HG03108 (cell line): ENCODE data around the gene OR2T3.
"Not testable (repeated sequence)": the region's sequence is repeated elsewhere in the genome, so short reads cannot be mapped to it uniquely, and the experiment has no call there.

Source experiments
- ATAC-seq: cut with Tn5 transposase; IDR thresholded peaks from one replicate; pipeline ENCODE4 v1.9.1; 2021; ENCODE audit warnings: moderate library complexity; ENCODE audit not compliant: unreplicated experiment

The OR2T3 gene

GRCh38 chr1:248473051-248473450 lies at the start of gene OR2T3:
TSS of gene OR2T3 (plus strand) at chr1:248473351. CDS start at chr1:248473351, 0 bp downstream.
- ATAC-seq = not testable (repeated sequence)

GRCh38 chr1:248427526-248428191 lies 45.5 kb upstream of the OR2T3 start:
- peak; percentile 26 for ATAC-seq

GRCh38 chr1:248428192-248428533 lies 45.0 kb upstream of the OR2T3 start:
- ATAC-seq = peak; percentile 97

GRCh38 chr1:248431683-248432082 lies 41.5 kb upstream of the OR2T3 start:
- ATAC-seq = not testable (repeated sequence)

GRCh38 chr1:248432201-248432600 lies 41.0 kb upstream of the OR2T3 start:
- not testable (repeated sequence) for ATAC-seq

GRCh38 chr1:248433811-248434415 lies 39.2 kb upstream of the OR2T3 start:
- not testable (repeated sequence) for ATAC-seq

GRCh38 chr1:248434913-248435312 lies 38.2 kb upstream of the OR2T3 start:
- ATAC-seq = not testable (repeated sequence)

GRCh38 chr1:248436303-248436702 lies 36.8 kb upstream of the OR2T3 start:
- peak; percentile 60 for ATAC-seq

- ATAC-seq = not testable (repeated sequence)
Observed at GRCh38 chr1:248438668-248439067, 34.5 kb upstream of the OR2T3 start.

GRCh38 chr1:248439283-248439682 lies 33.9 kb upstream of the OR2T3 start:
- not testable (repeated sequence) for ATAC-seq

- not testable (repeated sequence) for ATAC-seq
Observed at GRCh38 chr1:248442500-248443277, 30.5 kb upstream of the OR2T3 start.

GRCh38 chr1:248444603-248445002 lies 28.5 kb upstream of the OR2T3 start:
- not testable (repeated sequence) for ATAC-seq

- not testable (repeated sequence) for ATAC-seq
Observed at GRCh38 chr1:248445399-248445798, 27.8 kb upstream of the OR2T3 start, which contains the start of gene OR2T2. TSS of gene OR2T2 (plus strand) at chr1:248445637. CDS start at chr1:248452798, 7,161 bp downstream.

GRCh38 chr1:248448409-248449074 lies 24.6 kb upstream of the OR2T3 start:
- ATAC-seq = peak; percentile 40

GRCh38 chr1:248449821-248450465 lies 23.2 kb upstream of the OR2T3 start:
- ATAC-seq = not testable (repeated sequence)

- peak; percentile 71 for ATAC-seq
Observed at GRCh38 chr1:248450466-248451145, 22.5 kb upstream of the OR2T3 start.

GRCh38 chr1:248453619-248454018 lies 19.5 kb upstream of the OR2T3 start:
- ATAC-seq = not testable (repeated sequence)

- ATAC-seq = not testable (repeated sequence)
Observed at GRCh38 chr1:248455045-248455444, 18.1 kb upstream of the OR2T3 start.

- not testable (repeated sequence) for ATAC-seq
Observed at GRCh38 chr1:248456635-248457034, 16.5 kb upstream of the OR2T3 start.

GRCh38 chr1:248459117-248459516 lies 14.0 kb upstream of the OR2T3 start:
- not testable (repeated sequence) for ATAC-seq
